Amygdala (tissue), 56 donors: ENCODE data around the gene TIMM44.

Source experiments
- DNase-seq, 56 donors: peaks; one replicate each; lab custom pipeline; 2025; lab: John Stamatoyannopoulos, UW

Gene TIMM44

GRCh38 chr19:7883796-7884570 is 59.5 kb downstream of the TIMM44 start:
- DNase-seq: no peak

- no peak for DNase-seq
Measured at GRCh38 chr19:7883105-7883504, 60.4 kb downstream of the TIMM44 start.

GRCh38 chr19:7881910-7882309 is 61.6 kb downstream of the TIMM44 start:
- no peak for DNase-seq

- DNase-seq: no peak
Measured at GRCh38 chr19:7879836-7880235, 63.6 kb downstream of the TIMM44 start.

GRCh38 chr19:7879111-7879807 is 64.2 kb downstream of the TIMM44 start:
- DNase-seq: no peak

- no peak for DNase-seq
Measured at GRCh38 chr19:7877249-7877836, 66.1 kb downstream of the TIMM44 start.
